Skeletal muscle satellite cell (primary cell): ENCODE measurements around the gene PNPLA1. TPM values are rescaled to one million over a fixed set of nuclear protein-coding genes. Genes with fewer than 3 reads are reported as not detected.

Experiments
- H3K27me3 ChIP-seq: 2 replicates; pipeline ENCODE4 v1.7.0; 2013; ENCODE audit warnings: low read length; ENCODE audit not compliant: control insufficient read depth, insufficient read depth
- H3K36me3 ChIP-seq: 2 replicates; pipeline ENCODE4 v1.7.0; 2013; ENCODE audit warnings: mild to moderate bottlenecking, control low read depth, low read length; ENCODE audit not compliant: insufficient read depth
- H3K4me1 ChIP-seq: 2 replicates; pipeline ENCODE4 v1.7.0; 2013; ENCODE audit warnings: low read length; ENCODE audit not compliant: control insufficient read depth, insufficient read depth
- H3K4me2 ChIP-seq: 2 replicates; pipeline ENCODE4 v1.7.0; 2013; ENCODE audit warnings: mild to moderate bottlenecking, low read length
- H3K4me3 ChIP-seq: 2 replicates; pipeline ENCODE4 v1.7.0; 2013; ENCODE audit warnings: low read length
- H3K9ac ChIP-seq: 2 replicates; pipeline ENCODE4 v1.7.0; 2013; ENCODE audit warnings: mild to moderate bottlenecking, low read depth, low read length, moderate library complexity
- H3K9me3 ChIP-seq: replicated peaks from 2 replicates; pipeline ENCODE4 v1.7.0; 2013; ENCODE audit warnings: mild to moderate bottlenecking, control low read depth, low read length
- total RNA-seq: library from RNA; depleted of rRNA; stranded (reverse); fragments of >200 nt; gene quantifications from 2 replicates; pipeline ENCODE4 v1.2.3, GENCODE V29; 2012; rRNA removed

The PNPLA1 gene, protein sequence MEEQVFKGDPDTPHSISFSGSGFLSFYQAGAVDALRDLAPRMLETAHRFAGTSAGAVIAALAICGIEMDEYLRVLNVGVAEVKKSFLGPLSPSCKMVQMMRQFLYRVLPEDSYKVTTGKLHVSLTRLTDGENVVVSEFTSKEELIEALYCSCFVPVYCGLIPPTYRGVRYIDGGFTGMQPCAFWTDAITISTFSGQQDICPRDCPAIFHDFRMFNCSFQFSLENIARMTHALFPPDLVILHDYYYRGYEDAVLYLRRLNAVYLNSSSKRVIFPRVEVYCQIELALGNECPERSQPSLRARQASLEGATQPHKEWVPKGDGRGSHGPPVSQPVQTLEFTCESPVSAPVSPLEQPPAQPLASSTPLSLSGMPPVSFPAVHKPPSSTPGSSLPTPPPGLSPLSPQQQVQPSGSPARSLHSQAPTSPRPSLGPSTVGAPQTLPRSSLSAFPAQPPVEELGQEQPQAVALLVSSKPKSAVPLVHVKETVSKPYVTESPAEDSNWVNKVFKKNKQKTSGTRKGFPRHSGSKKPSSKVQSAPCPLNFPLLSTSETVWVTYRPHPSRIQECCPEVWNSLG
- total RNA-seq, result not detected in 2 replicates

GRCh38 chr6:36269834-36270705, at the start of gene PNPLA1:
Gene PNPLA1, plus strand, starts transcription at chr6:36270060. Its CDS starts 400 bp downstream, at chr6:36270460.
- no peak within 1 kb of the TSS for H3K9ac ChIP-seq
- H3K9me3 ChIP-seq, result no peaks in the 10 kb centered on the region
- no peaks in the 10 kb centered on the region for H3K4me1 ChIP-seq
- no peak within 1 kb of the TSS for H3K4me2 ChIP-seq
- H3K36me3 ChIP-seq, result no peaks in the 10 kb centered on the region
- H3K4me3 ChIP-seq, result no peak within 1 kb of the TSS
- H3K27me3 ChIP-seq, result peaks cover 58% of the 10 kb centered on the region

GRCh38 chr6:36220226-36220625, 49.6 kb upstream of the PNPLA1 start:
- Histone ChIP-seq H3K4me1 (no peaks in the 10 kb centered on the region), H3K4me3 (no peak overlapping the region), H3K9me3 (no peaks in the 10 kb centered on the region), H3K27me3 (no peaks in the 10 kb centered on the region), H3K36me3 (peaks cover 72% of the 10 kb centered on the region), H3K9ac (no peak overlapping the region), H3K4me2 (no peak overlapping the region)

GRCh38 chr6:36221674-36222073, 48.2 kb upstream of the PNPLA1 start:
- Histone ChIP-seq H3K36me3 (peaks cover 73% of the 10 kb centered on the region), H3K27me3 (no peaks in the 10 kb centered on the region), H3K4me3 (no peak overlapping the region), H3K4me2 (no peak overlapping the region), H3K9ac (no peak overlapping the region), H3K9me3 (no peaks in the 10 kb centered on the region), H3K4me1 (no peaks in the 10 kb centered on the region)

GRCh38 chr6:36222924-36223323, 46.9 kb upstream of the PNPLA1 start:
- Histone ChIP-seq H3K4me2 (no peak overlapping the region), H3K4me1 (no peaks in the 10 kb centered on the region), H3K4me3 (no peak overlapping the region), H3K36me3 (peaks cover 69% of the 10 kb centered on the region), H3K27me3 (no peaks in the 10 kb centered on the region), H3K9ac (no peak overlapping the region), H3K9me3 (no peaks in the 10 kb centered on the region)

DNA sequence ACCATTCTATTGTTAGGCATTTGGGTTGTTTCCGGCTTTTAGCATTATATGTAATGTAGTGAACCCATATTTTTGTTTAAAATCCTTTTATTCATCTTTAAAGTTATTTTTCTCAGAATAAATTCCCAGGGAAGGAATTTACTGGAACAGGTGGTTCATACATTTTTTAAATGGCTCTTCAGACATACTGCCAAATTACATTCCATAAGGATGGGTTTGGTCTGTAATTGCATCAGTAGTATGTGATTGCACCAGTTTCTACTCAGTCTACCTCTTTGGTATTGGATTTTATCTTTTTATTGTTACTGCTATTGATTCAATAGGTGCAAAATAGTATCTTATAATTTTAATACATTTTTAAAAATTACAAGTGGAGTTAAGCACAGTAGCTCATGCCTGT, 46.2 kb upstream of the PNPLA1 start:
- Histone ChIP-seq H3K9me3 (no peaks in the 10 kb centered on the region), H3K4me1 (no peaks in the 10 kb centered on the region), H3K4me3 (no peak overlapping the region), H3K9ac (no peak overlapping the region), H3K27me3 (no peaks in the 10 kb centered on the region), H3K36me3 (peaks cover 68% of the 10 kb centered on the region), H3K4me2 (no peak overlapping the region)

DNA sequence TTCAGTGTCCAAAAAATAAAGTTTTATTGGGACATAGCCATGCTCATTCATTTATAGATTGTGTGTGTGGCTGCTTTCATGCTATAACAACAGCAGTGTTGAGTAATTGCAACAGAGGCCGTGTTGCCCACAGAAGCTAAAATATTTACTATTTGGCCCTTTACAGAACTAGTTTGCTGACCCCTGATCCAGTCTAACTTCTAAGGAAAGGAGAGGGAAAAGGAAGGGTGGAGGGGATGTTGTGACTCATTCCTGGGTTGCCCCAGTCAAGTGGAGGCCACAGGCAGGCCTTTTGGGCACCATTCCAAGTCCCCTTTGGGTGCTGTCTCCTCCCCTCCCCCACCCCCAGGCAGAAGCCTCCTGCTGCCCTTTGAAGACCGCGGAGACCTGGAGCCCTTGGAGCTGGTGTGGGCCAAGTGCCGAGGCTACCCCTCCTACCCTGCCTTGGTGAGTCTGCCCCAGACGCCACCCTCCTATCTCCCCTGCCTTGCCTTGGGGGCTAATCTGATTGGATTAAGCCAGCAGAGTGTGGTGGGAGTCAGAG, 44.9 kb upstream of the PNPLA1 start:
- H3K9me3 ChIP-seq, result no peaks in the 10 kb centered on the region

DNA sequence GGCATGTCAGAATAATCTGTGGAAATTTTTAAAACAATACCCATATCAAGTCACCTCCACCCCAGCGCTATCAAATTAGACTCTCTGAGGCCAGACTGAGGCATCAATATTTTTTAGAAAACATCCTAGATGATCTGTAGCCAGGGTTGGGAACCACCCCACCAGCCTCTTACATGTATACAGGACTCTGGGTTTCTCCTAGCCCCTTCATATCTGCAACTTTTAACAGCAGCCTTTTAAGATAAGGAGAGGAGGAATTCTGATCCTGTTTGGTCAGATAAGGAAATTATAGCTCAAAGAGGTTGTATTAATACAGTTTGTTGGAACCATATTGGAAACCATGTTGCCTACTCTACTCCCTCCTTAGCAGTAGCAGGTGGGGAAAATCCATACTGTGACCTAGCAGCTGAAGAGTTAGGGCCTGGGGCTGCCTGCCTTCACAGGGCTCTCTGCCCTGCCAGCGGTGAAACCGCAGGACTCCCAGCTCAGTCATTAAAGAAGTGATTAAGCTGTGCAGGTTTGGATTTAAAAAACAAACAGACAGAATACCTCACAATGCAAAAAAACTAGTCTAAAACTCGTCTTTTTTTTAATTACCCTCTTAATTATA, 43.3 kb upstream of the PNPLA1 start:
- H3K36me3 ChIP-seq, result peaks cover 72% of the 10 kb centered on the region
- H3K4me1 ChIP-seq, result no peaks in the 10 kb centered on the region
- no peak overlapping the region for H3K4me3 ChIP-seq
- H3K9me3 ChIP-seq, result no peaks in the 10 kb centered on the region
- H3K9ac ChIP-seq, result no peak overlapping the region
- no peaks in the 10 kb centered on the region for H3K27me3 ChIP-seq
- no peak overlapping the region for H3K4me2 ChIP-seq

More for the DNA sequence above, 44.9 kb upstream of the PNPLA1 start:
- H3K4me1 ChIP-seq, result no peaks in the 10 kb centered on the region
- no peak overlapping the region for H3K4me3 ChIP-seq
- H3K36me3 ChIP-seq, result peaks cover 61% of the 10 kb centered on the region
- no peak overlapping the region for H3K4me2 ChIP-seq
- H3K9ac ChIP-seq, result no peak overlapping the region
- H3K27me3 ChIP-seq, result no peaks in the 10 kb centered on the region

- Histone ChIP-seq H3K4me2 (no peak overlapping the region), H3K4me3 (no peak overlapping the region), H3K36me3 (peaks cover 65% of the 10 kb centered on the region), H3K9ac (no peak overlapping the region), H3K4me1 (no peaks in the 10 kb centered on the region), H3K9me3 (no peaks in the 10 kb centered on the region), H3K27me3 (no peaks in the 10 kb centered on the region)
Observed at GRCh38 chr6:36227379-36228228, 42.3 kb upstream of the PNPLA1 start.

GRCh38 chr6:36229223-36229622, 40.6 kb upstream of the PNPLA1 start:
- Histone ChIP-seq H3K9ac (no peak overlapping the region), H3K9me3 (no peaks in the 10 kb centered on the region), H3K36me3 (peaks cover 62% of the 10 kb centered on the region), H3K27me3 (no peaks in the 10 kb centered on the region), H3K4me1 (no peaks in the 10 kb centered on the region), H3K4me2 (no peak overlapping the region), H3K4me3 (no peak overlapping the region)

DNA sequence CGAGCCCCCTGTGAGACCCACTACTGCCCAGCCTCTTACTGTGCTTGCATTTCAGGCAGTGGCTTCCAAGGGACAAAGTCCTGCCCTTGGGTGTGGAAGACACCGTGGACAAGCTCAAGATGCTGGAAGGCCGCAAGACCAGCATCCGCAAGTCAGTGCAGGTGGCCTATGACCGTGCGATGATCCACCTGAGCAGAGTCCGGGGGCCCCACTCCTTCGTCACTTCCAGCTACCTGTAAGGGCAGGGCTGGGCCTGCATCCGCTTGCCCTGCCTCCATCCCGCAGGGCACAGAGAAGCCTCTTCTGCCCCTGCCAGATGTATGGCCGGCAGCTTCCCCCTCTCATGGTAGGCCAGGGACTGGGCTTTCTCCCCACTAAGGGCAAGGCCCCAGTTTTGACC, 39.5 kb upstream of the PNPLA1 start:
- no peak overlapping the region for H3K4me2 ChIP-seq
- no peaks in the 10 kb centered on the region for H3K4me1 ChIP-seq
- no peaks in the 10 kb centered on the region for H3K9me3 ChIP-seq
- no peak overlapping the region for H3K9ac ChIP-seq
- H3K27me3 ChIP-seq, result no peaks in the 10 kb centered on the region
- peaks cover 52% of the 10 kb centered on the region for H3K36me3 ChIP-seq
- no peak overlapping the region for H3K4me3 ChIP-seq
